Hippocampal formation (tissue), 2 donors: Measurements from ENCODE around the gene MAP2K5.

Experiments used
- DNase-seq, 2 donors: peaks; one replicate each; lab custom pipeline; 2025; lab: John Stamatoyannopoulos, UW

Gene MAP2K5

GRCh38 chr15:67806536-67806935, 264.0 kb downstream of the MAP2K5 start:
- DNase-seq: no peak

GRCh38 chr15:67807141-67807540, 264.6 kb downstream of the MAP2K5 start:
- DNase-seq: no peak

GRCh38 chr15:67807836-67808235, 265.3 kb downstream of the MAP2K5 start:
- no peak for DNase-seq

- no peak for DNase-seq
Measured at GRCh38 chr15:67808821-67809220, 266.3 kb downstream of the MAP2K5 start.

GRCh38 chr15:67809441-67809840, 266.9 kb downstream of the MAP2K5 start:
- no peak for DNase-seq

- no peak for DNase-seq
Measured at GRCh38 chr15:67809866-67810265, 267.4 kb downstream of the MAP2K5 start.

GRCh38 chr15:67812241-67812644, 269.7 kb downstream of the MAP2K5 start:
- DNase-seq: no peak

- no peak for DNase-seq
Measured at GRCh38 chr15:67813104-67813634, 270.7 kb downstream of the MAP2K5 start.

GRCh38 chr15:67815036-67815592, 272.6 kb downstream of the MAP2K5 start:
- no peak for DNase-seq

GRCh38 chr15:67816668-67817067, 274.2 kb downstream of the MAP2K5 start:
- no peak for DNase-seq

GRCh38 chr15:67818464-67818863, 276.0 kb downstream of the MAP2K5 start:
- no peak for DNase-seq

- DNase-seq: no peak
Measured at GRCh38 chr15:67819636-67820035, 277.1 kb downstream of the MAP2K5 start.

- no peak for DNase-seq
Measured at GRCh38 chr15:67820122-67820991, 277.9 kb downstream of the MAP2K5 start.

GRCh38 chr15:67820992-67821783, 278.7 kb downstream of the MAP2K5 start:
- DNase-seq: no peak

GRCh38 chr15:67821784-67822440, 279.4 kb downstream of the MAP2K5 start:
- DNase-seq: no peak

GRCh38 chr15:67822537-67823313, 280.2 kb downstream of the MAP2K5 start:
- no peak for DNase-seq

GRCh38 chr15:67823314-67824196, 281.1 kb downstream of the MAP2K5 start:
- DNase-seq: no peak

- no peak for DNase-seq
Measured at GRCh38 chr15:67824197-67824968, 281.9 kb downstream of the MAP2K5 start.
